SK-N-SH treated with all-trans-retinoic acid at 6 μM for 48 hours (cell line): ENCODE measurements around the gene ALOX15B.
"Not testable (repeated sequence)": the region's sequence is repeated elsewhere in the genome, so short reads cannot be mapped to it uniquely, and the experiment has no call there.

Source experiments
- ATAC-seq: fragments of 200-7000 bp; cut with Tn5 transposase; 3 replicates; pipeline ENCODE4 v1.9.1; 2020; ENCODE audit warnings: mild to moderate bottlenecking, moderate library complexity
- ARNTL ChIP-seq: fragments of 450-650 bp; formaldehyde crosslinking; IDR thresholded peaks from 2 replicates; pipeline ENCODE4 v1.5.0; 2020; ENCODE audit warnings: low read depth, mild to moderate bottlenecking, moderate library complexity, borderline replicate concordance
- BACH2 ChIP-seq: fragments of 250-450 bp; sonication (Bioruptor Pico); IDR thresholded peaks from 2 replicates; pipeline ENCODE4 v1.9.0; 2021; ENCODE audit warnings: mild to moderate bottlenecking, borderline replicate concordance
- CSDC2 ChIP-seq: fragments of 250-450 bp; sonication (Bioruptor Pico); IDR thresholded peaks from 2 replicates; pipeline ENCODE4 v1.5.0; 2020; ENCODE audit warnings: mild to moderate bottlenecking, moderate library complexity
- ESRRG ChIP-seq: fragments of 250-450 bp; sonication (Bioruptor Pico); IDR thresholded peaks from 2 replicates; pipeline ENCODE4 v1.6.1; 2021; ENCODE audit warnings: mild to moderate bottlenecking
- GLIS3 ChIP-seq: fragments of 250-450 bp; sonication (Bioruptor Pico); IDR thresholded peaks from 2 replicates; pipeline ENCODE4 v1.5.0; 2020; ENCODE audit warnings: mild to moderate bottlenecking, moderate library complexity
- OSR1 ChIP-seq: fragments of 250-450 bp; sonication (Bioruptor Pico); IDR thresholded peaks from 2 replicates; pipeline ENCODE4 v1.8.0; 2022; ENCODE audit warnings: moderate library complexity, mild to moderate bottlenecking, inconsistent platforms
- PPARA ChIP-seq: fragments of 250-450 bp; sonication (Bioruptor Pico); IDR thresholded peaks from 2 replicates; pipeline ENCODE4 v1.5.0; 2020; ENCODE audit warnings: mild to moderate bottlenecking, borderline replicate concordance
- RARB ChIP-seq: fragments of 250-450 bp; sonication (Bioruptor Pico); IDR thresholded peaks from 2 replicates; pipeline ENCODE4 v1.8.0; 2021; ENCODE audit warnings: mild to moderate bottlenecking, moderate library complexity
- SNAI2 ChIP-seq: fragments of 250-450 bp; sonication (Bioruptor Pico); IDR thresholded peaks from 2 replicates; pipeline ENCODE4 v1.5.0; 2020; ENCODE audit warnings: mild to moderate bottlenecking, moderate library complexity
- TCF4 ChIP-seq: fragments of 250-450 bp; sonication (Bioruptor Pico); IDR thresholded peaks from 2 replicates; pipeline ENCODE4 v1.8.0; 2021; ENCODE audit warnings: mild to moderate bottlenecking, moderate library complexity, borderline replicate concordance
- ZFP3 ChIP-seq: fragments of 250-450 bp; sonication (Bioruptor Pico); IDR thresholded peaks from 2 replicates; pipeline ENCODE4 v1.5.0; 2020; ENCODE audit warnings: mild to moderate bottlenecking, moderate library complexity
- ZFP30 ChIP-seq: fragments of 450-650 bp; formaldehyde crosslinking; IDR thresholded peaks from 2 replicates; pipeline ENCODE4 v1.5.0; 2022; ENCODE audit warnings: mild to moderate bottlenecking, moderate library complexity
- ZNF565 ChIP-seq: fragments of 450-650 bp; formaldehyde crosslinking; conservative IDR thresholded peaks from 2 replicates; pipeline ENCODE4 v1.5.0; 2020; ENCODE audit warnings: low read depth, mild to moderate bottlenecking, moderate library complexity
- TF ChIP-seq, protein P1 (sequence below): fragments of 250-450 bp; sonication (Bioruptor Pico); IDR thresholded peaks from 2 replicates; pipeline ENCODE4 v1.8.0; 2021; ENCODE audit warnings: low read depth, mild to moderate bottlenecking, moderate library complexity, borderline replicate concordance
- TF ChIP-seq, protein P2 (sequence below): fragments of 250-450 bp; sonication (Bioruptor Pico); IDR thresholded peaks from 2 replicates; pipeline ENCODE4 v1.5.1; 2020; ENCODE audit warnings: low read depth, mild to moderate bottlenecking, moderate library complexity
- TF ChIP-seq, protein P3 (sequence below): fragments of 250-450 bp; sonication (Bioruptor Pico); IDR thresholded peaks from 2 replicates; pipeline ENCODE4 v1.5.1; 2021; ENCODE audit warnings: mild to moderate bottlenecking, moderate library complexity
- TF ChIP-seq, protein P4 (sequence below): fragments of 250-450 bp; sonication (Bioruptor Pico); IDR thresholded peaks from 2 replicates; pipeline ENCODE4 v1.8.0; 2020; ENCODE audit warnings: mild to moderate bottlenecking, moderate library complexity, borderline replicate concordance

The ALOX15B gene

DNA sequence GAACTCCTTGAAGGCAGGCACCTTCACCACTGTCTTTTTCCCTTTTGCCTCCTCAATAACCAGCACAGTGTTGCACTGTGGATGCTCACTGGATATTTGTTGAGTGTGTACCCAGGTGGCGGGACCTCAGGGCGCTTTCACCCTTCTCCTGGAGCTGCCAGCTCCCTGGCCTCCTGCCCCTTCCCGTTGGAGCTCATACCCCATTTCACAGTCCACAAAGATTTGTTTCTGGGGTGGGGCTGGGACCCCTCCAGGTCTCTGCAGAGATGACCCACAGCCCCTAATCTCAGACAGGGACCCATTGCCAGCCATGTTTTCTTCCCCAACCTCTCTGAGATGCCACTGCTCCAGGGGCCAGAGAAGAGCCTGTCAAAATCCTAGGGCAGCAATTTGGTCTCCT lies 36.2 kb downstream of the ALOX15B start:
- no peak for ATAC-seq
- TF ChIP-seq ZFP30 (no peak), GLIS3 (CRISPR knock-in tag) (no peak), ZNF565 (CRISPR knock-in tag) (no peak), PPARA (CRISPR knock-in tag) (no peak), ZFP3 (CRISPR knock-in tag) (no peak), TCF4 (no peak)
- TF ChIP-seq, protein P1, sequence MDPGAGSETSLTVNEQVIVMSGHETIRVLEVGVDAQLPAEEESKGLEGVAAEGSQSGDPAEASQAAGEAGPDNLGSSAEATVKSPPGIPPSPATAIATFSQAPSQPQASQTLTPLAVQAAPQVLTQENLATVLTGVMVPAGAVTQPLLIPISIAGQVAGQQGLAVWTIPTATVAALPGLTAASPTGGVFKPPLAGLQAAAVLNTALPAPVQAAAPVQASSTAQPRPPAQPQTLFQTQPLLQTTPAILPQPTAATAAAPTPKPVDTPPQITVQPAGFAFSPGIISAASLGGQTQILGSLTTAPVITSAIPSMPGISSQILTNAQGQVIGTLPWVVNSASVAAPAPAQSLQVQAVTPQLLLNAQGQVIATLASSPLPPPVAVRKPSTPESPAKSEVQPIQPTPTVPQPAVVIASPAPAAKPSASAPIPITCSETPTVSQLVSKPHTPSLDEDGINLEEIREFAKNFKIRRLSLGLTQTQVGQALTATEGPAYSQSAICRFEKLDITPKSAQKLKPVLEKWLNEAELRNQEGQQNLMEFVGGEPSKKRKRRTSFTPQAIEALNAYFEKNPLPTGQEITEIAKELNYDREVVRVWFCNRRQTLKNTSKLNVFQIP (CRISPR knock-in tag) = no peak

DNA sequence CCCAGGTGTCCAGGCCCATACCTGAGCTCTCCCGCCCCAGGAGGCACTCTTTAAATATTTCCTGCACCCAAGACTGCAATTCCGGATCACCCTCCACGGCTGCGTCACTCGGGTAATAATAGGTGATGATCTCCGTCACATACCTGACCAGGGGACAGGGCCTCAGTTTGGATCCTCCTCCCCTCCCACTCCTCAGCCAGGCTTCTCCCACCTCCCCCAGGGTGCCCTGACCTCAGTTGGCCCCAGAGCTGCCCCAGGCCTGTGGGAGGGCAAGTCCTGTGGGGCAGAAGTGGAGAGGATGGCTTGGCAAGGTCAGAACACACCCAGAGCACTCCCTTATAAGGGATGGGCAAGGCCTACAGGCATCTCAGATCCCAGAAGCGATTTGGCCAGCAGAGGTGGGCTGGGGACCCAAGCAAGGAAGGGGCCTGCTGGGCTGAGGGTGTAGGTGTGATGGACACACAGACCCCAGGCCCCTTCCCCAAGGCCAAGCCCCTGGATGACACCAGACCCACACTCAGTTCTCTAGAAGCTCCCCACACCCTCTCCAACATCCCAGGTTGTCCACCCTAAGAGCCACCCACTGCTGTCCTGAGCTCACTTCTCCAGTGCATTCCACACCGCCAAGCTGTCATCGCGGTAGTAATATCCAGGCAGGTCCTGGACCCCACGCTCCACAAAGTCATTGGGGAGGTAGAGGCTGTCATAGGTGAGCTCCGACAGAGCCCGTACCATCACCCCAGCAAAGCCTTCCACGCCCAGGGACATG lies 36.9 kb downstream of the ALOX15B start:
- TF ChIP-seq ZFP3 (CRISPR knock-in tag) = no peak
- TF ChIP-seq, protein P2, sequence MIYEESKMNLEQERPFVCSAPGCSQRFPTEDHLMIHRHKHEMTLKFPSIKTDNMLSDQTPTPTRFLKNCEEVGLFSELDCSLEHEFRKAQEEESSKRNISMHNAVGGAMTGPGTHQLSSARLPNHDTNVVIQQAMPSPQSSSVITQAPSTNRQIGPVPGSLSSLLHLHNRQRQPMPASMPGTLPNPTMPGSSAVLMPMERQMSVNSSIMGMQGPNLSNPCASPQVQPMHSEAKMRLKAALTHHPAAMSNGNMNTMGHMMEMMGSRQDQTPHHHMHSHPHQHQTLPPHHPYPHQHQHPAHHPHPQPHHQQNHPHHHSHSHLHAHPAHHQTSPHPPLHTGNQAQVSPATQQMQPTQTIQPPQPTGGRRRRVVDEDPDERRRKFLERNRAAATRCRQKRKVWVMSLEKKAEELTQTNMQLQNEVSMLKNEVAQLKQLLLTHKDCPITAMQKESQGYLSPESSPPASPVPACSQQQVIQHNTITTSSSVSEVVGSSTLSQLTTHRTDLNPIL (CRISPR knock-in tag) = no peak
- ATAC-seq = no peak

DNA sequence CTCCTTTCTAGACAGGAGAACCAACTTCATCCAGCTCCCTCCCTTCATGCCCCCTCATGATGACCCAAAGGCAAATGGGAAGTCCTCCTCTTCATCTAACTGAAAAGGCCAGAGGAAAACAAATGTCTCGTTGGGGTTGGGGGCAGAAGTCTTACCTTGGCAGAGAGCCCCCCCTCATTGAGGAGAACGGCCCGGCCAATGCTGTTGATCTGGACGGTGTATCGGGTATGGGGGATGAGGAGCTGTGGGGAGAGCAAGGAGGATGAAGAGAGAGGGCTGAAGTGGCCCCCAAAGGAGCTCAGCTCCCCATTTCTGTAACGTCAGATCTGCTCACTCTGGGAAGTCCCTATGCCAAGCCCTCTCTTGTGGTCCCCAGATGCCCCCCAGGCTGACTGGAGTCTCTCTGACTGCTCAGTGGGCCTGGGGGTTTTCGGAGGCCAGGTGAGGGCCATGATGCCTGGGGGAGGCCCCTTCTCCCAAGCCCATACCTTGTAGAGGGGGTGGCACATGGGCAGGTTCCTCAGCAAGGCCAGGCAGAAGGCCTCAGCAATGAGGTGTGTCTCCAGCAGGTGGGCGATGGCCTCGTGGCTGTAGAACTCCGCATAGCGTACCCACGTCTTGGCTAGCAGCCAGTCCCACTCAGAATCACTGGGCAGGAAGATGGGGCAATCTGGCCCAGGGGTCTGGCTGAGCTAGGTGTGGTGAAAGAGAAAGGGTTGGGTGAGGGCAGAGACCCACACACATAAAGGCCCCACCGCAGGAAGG lies 37.8 kb downstream of the ALOX15B start:
- ATAC-seq = no peak
- TF ChIP-seq TCF4 = no peak
- TF ChIP-seq ESRRG = no peak
- no peak for TF ChIP-seq OSR1 (CRISPR knock-in tag)
- TF ChIP-seq, protein P3, sequence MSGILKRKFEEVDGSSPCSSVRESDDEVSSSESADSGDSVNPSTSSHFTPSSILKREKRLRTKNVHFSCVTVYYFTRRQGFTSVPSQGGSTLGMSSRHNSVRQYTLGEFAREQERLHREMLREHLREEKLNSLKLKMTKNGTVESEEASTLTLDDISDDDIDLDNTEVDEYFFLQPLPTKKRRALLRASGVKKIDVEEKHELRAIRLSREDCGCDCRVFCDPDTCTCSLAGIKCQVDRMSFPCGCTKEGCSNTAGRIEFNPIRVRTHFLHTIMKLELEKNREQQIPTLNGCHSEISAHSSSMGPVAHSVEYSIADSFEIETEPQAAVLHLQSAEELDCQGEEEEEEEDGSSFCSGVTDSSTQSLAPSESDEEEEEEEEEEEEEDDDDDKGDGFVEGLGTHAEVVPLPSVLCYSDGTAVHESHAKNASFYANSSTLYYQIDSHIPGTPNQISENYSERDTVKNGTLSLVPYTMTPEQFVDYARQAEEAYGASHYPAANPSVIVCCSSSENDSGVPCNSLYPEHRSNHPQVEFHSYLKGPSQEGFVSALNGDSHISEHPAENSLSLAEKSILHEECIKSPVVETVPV (CRISPR knock-in tag) = no peak
- TF ChIP-seq ZFP3 (CRISPR knock-in tag) = no peak
- TF ChIP-seq SNAI2 (CRISPR knock-in tag) = no peak
- TF ChIP-seq, protein P4, sequence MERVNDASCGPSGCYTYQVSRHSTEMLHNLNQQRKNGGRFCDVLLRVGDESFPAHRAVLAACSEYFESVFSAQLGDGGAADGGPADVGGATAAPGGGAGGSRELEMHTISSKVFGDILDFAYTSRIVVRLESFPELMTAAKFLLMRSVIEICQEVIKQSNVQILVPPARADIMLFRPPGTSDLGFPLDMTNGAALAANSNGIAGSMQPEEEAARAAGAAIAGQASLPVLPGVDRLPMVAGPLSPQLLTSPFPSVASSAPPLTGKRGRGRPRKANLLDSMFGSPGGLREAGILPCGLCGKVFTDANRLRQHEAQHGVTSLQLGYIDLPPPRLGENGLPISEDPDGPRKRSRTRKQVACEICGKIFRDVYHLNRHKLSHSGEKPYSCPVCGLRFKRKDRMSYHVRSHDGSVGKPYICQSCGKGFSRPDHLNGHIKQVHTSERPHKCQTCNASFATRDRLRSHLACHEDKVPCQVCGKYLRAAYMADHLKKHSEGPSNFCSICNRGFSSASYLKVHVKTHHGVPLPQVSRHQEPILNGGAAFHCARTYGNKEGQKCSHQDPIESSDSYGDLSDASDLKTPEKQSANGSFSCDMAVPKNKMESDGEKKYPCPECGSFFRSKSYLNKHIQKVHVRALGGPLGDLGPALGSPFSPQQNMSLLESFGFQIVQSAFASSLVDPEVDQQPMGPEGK (CRISPR knock-in tag) = no peak
- no peak for TF ChIP-seq ARNTL (CRISPR knock-in tag)
- no peak for TF ChIP-seq GLIS3 (CRISPR knock-in tag)
- no peak for TF ChIP-seq ZFP30
- no peak for TF ChIP-seq BACH2 (CRISPR knock-in tag)
- no peak for TF ChIP-seq RARB (CRISPR knock-in tag)
- TF ChIP-seq, all 23 proteins: peak for 0

DNA sequence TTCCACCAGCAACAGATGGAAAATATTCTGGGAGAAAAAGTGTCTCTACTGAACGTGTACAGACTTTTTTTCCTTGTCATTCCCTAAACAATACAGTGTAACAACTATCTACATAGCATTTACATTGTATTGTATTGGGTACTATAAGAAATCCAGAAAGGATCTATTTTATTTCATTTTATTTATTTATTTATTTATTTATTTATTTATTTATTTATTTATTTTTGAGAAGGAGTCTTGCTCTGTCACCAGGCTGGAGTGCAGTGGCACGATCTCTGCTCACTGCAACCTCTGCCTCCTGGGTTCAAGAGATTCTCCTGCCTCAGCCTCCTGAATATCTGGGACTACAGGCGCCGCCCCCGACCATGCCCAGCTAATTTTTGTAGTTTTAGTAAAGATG lies 39.1 kb downstream of the ALOX15B start:
- not testable (repeated sequence) for ATAC-seq

DNA sequence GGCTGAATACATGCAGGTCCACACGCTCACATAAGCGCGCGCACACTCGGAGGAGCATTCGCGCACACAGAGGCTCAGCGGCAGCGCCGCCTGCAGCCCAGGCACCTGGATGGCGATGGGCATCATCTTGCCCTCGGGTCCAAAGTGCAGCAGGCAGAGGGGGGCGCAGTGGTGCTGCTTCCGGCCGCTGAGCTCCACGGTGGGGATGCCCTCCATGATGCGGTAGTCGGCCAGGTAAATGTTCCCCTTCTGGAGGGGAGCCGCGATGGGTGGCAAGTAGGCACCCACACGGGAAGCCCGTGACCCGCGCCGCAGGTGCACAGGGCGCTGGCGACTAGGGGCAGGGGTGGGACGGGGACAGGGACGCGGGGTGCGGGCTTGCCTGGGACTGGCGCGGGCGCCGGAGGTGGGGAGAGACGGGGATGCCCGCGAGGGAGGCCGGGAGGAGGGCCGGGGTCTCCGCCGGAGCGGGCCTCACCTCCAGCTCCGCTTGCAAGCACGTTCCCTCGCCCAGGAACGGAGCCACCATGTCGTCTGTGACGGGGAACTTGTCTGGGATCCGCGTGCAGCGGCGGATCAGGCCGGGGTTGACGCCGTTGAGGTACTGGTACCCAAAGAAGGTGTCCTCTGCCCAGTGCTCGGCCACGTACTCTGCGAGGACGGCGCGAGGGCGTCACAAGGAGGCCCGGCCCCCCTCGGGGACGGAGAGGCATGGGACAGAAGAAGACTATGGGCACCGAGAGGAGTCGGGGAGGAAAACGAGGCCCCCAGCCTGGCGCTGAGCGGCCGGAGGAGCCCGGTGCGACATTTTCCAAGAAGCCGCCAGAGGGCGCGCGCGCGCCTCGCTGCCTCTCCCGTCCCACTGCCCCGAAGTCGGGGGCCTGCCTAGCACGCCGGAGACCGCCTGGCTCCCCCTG lies 40.7 kb downstream of the ALOX15B start:
- TF ChIP-seq, protein P3 (CRISPR knock-in tag) = no peak
- TF ChIP-seq CSDC2 (CRISPR knock-in tag) (no peak), SNAI2 (CRISPR knock-in tag) (no peak), ZNF565 (CRISPR knock-in tag) (no peak), ARNTL (CRISPR knock-in tag) (no peak), BACH2 (CRISPR knock-in tag) (no peak), GLIS3 (CRISPR knock-in tag) (no peak), ESRRG (no peak), OSR1 (CRISPR knock-in tag) (no peak)
- ATAC-seq = peak; percentile 93
